ENCODE data around the gene MON2. TPM values are rescaled to one million over a fixed set of nuclear protein-coding genes. Genes with fewer than 3 reads are reported as not detected.

The MON2 gene
- total and polyA plus RNA-seq, 10 of the 15 experiments (the other 5 are each of a cell fraction or from before 2014, with no cell fraction given) = 5.4 to 34.3 (median 23.4) TPM

- TF ChIP-seq BRCA1 (IDR thresholded peaks at IDR 0.05; ENCODE audit: low read depth, low read length) = no peak
- TF ChIP-seq FOXM1 (IDR thresholded peaks at IDR 0.05; ENCODE audit: low read depth, low read length) = no peak
- TF ChIP-seq ATF7 (IDR thresholded peaks at IDR 0.05; ENCODE audit: low read depth) = no peak
- no peak for TF ChIP-seq MTA2 (IDR thresholded peaks at IDR 0.05; ENCODE audit: low read depth)
- TF ChIP-seq ZBTB33 (IDR thresholded peaks at IDR 0.05) = no peak
- TF ChIP-seq TAF1 (IDR thresholded peaks at IDR 0.05; ENCODE audit: borderline replicate concordance, low read depth, low read length) = no peak
- TF ChIP-seq ASH2L (IDR thresholded peaks at IDR 0.05; ENCODE audit: borderline replicate concordance, low read depth) = no peak
These were observed 163.5 kb downstream of the MON2 start (continued) for GRCh38 chr12:62629971-62630739.

- POLR2A ChIA-PET = no interaction called here
- intact Hi-C loops (cut with micrococcal nuclease; ENCODE audit: unreplicated experiment) = no loop called here
- TF ChIP-seq NR2F1 (conservative IDR thresholded peaks at IDR 0.05) (peak; percentile 81; the same call in 1 of the 2 replicates), TCF3 (IDR thresholded peaks at IDR 0.05; ENCODE audit: borderline replicate concordance, insufficient read depth, low read depth, low read length) (peak; percentile 74; the same call in 1 of the 2 replicates), ATF2 (IDR thresholded peaks at IDR 0.05; ENCODE audit: low read length) (peak; percentile 19; the same call in 1 of the 2 replicates), BACH1 (IDR thresholded peaks at IDR 0.05; ENCODE audit: borderline replicate concordance) (no peak), PAX5 (IDR thresholded peaks at IDR 0.05; ENCODE audit: borderline replicate concordance, low read depth, low read length) (peak; percentile 29; the same call in 1 of the 2 replicates), ZNF274 (IDR thresholded peaks at IDR 0.05; ENCODE audit: insufficient read depth, insufficient read length) (no peak), CREM (IDR thresholded peaks at IDR 0.05; ENCODE audit: low read depth) (no peak)
- TF ChIP-seq, protein P1, sequence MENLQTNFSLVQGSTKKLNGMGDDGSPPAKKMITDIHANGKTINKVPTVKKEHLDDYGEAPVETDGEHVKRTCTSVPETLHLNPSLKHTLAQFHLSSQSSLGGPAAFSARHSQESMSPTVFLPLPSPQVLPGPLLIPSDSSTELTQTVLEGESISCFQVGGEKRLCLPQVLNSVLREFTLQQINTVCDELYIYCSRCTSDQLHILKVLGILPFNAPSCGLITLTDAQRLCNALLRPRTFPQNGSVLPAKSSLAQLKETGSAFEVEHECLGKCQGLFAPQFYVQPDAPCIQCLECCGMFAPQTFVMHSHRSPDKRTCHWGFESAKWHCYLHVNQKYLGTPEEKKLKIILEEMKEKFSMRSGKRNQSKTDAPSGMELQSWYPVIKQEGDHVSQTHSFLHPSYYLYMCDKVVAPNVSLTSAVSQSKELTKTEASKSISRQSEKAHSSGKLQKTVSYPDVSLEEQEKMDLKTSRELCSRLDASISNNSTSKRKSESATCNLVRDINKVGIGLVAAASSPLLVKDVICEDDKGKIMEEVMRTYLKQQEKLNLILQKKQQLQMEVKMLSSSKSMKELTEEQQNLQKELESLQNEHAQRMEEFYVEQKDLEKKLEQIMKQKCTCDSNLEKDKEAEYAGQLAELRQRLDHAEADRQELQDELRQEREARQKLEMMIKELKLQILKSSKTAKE (IDR thresholded peaks at IDR 0.05; ENCODE audit: low read depth, poor library complexity, severe bottlenecking) = no peak
These were observed 165.1 kb downstream of the MON2 start for GRCh38 chr12:62631471-62632410.

More at GRCh38 chr12:62631471-62632410, 165.1 kb downstream of the MON2 start:
- RAD21 ChIA-PET (ENCODE audit: unreplicated experiment) = interaction anchor here (0.9 to 1.5 kb wide), 5 partner anchors 9 to 162 kb away, joined by 3 to 5 read pairs (median 4); no protein-coding TSS in a partner anchor
- H3K79me2 ChIP-seq (ENCODE audit: control insufficient read depth, insufficient read depth, low read length) = no peaks in the 10 kb centered on the region
- 10% methylated on average over 52 of the region's 58 CpGs for WGBS (ENCODE audit: insufficient coverage, insufficient replicate concordance, low lambda C conversion rate, missing lambda C conversion rate)
- H3K9ac ChIP-seq (ENCODE audit: control insufficient read depth, insufficient read depth, low read length) = peak overlapping the region; percentile 30; the same call in 1 of the 2 replicates
- no peak overlapping the region for H3K27ac ChIP-seq (ENCODE audit: control insufficient read depth, insufficient read depth)
- in situ Hi-C loops (cut with MboI) = no loop called here
- peak overlapping the region; percentile 61 for H3K4me3 ChIP-seq
- no peaks in the 10 kb centered on the region for H3K36me3 ChIP-seq (ENCODE audit: control insufficient read depth in 2 of 2, insufficient read depth in 2 of 2, low read length in 1 of 2)
- peaks cover 2 to 8% of the 10 kb centered on the region in 2 experiments for H3K27me3 ChIP-seq (replicated peaks in 1 of 2; ENCODE audit: control insufficient read depth in 2 of 2, insufficient read depth in 2 of 2, low read length in 1 of 2)
- no peaks in the 10 kb centered on the region for H4K20me1 ChIP-seq (ENCODE audit: control insufficient read depth, insufficient read depth)
- H3K9me3 ChIP-seq (replicated peaks; ENCODE audit: control insufficient read depth, insufficient read depth, low read length) = no peaks in the 10 kb centered on the region
- H3K4me1 ChIP-seq (ENCODE audit: control insufficient read depth, insufficient read depth, low read length) = peaks cover 3% of the 10 kb centered on the region
- ATAC-seq = peak; percentile 75
- BruUV-seq (replicated peaks) = no TSS peak
- no peak for FAIRE-seq
- CTCF ChIA-PET = interaction anchor here (0.8 to 1.6 kb wide), 4 partner anchors 18 to 166 kb away, joined by 3 to 6 read pairs (median 4); no protein-coding TSS in a partner anchor
- H3K4me2 ChIP-seq (ENCODE audit: control insufficient read depth, insufficient read depth) = peak overlapping the region; percentile 98
- no peak for DNase-seq (ENCODE audit: low read depth, low spot score)
- SMC1A ChIA-PET (ENCODE audit: uncharacterized antibody, unreplicated experiment) = interaction anchor here (1.1 to 1.5 kb wide), 4 partner anchors 20 to 163 kb away, joined by 3 to 5 read pairs (median 4); no protein-coding TSS in a partner anchor
- peak overlapping the region; percentile 75 for H2AFZ ChIP-seq (ENCODE audit: control insufficient read depth, low read depth, low read length)
